Measurements from ENCODE around the gene MLC1. TPM values are rescaled to one million over a fixed set of nuclear protein-coding genes. Genes with fewer than 3 reads are reported as not detected.

The MLC1 gene
- total RNA-seq, 2 experiments from 2014 or later, result 0.16 TPM; not detected in 1

DNA sequence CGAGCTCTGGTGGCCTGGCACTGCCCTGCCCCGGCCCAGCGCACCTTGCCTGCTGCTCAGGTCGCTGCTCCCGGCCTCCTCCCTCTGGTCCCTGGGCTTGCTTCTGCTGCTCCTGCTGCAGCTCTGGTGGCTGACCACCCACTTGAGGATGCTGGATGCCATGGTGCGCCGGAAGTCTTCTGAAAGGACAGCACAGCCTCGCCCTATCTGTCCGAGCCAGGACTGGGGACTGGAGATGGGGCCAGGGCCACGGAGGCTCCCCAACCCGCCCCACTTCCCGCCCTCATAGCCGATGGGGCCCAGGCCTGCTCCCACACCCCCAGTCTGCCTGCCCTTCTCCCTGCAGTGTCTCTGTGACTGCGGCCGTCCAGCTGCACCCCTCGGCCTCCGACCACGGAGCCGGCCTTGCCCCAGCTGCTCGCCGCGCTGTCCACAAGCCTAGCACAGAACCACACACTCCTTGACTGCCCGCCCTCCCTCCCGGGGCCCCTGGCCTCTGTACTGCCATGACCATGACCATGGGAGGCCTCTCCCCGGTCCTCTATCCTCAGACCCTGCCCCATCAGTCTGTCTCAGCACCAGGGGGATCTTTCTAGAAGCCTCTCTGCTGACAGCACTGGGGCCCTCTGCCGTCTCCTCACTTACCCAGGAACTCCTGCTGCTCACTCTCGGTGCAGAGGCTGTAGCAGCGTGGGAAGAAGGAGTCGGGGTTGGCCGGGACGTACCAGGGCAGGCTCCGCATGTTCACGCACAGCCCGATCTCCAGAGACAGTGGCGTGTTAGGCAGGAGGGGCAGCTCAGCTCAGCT is 39.8 kb downstream of the MLC1 start:
- Histone ChIP-seq H3K9me3 (ENCODE audit: low read length) (no peaks in the 10 kb centered on the region), H3K36me3 (ENCODE audit: insufficient read depth, low read length) (no peaks in the 10 kb centered on the region), H3K4me1 (ENCODE audit: insufficient read depth, low read length, poor library complexity, severe bottlenecking) (no peaks in the 10 kb centered on the region), H3K4me3 (ENCODE audit: low read depth, low read length, poor library complexity, severe bottlenecking) (no peak overlapping the region), H3K27ac (ENCODE audit: low read depth, low read length, poor library complexity, severe bottlenecking) (no peak overlapping the region), H3K9me2 (ENCODE audit: insufficient read depth, low read length) (no peaks in the 10 kb centered on the region), H3K79me2 (ENCODE audit: insufficient read depth, low read depth, low read length) (no peaks in the 10 kb centered on the region), H2AFZ (ENCODE audit: low read length) (no peak overlapping the region), H3K4me2 (ENCODE audit: low read length) (no peak overlapping the region), H4K20me1 (ENCODE audit: insufficient read depth, low read length) (no peaks in the 10 kb centered on the region)
- no peak for DNase-seq (ENCODE audit: low spot score)
- TF ChIP-seq, protein P1, sequence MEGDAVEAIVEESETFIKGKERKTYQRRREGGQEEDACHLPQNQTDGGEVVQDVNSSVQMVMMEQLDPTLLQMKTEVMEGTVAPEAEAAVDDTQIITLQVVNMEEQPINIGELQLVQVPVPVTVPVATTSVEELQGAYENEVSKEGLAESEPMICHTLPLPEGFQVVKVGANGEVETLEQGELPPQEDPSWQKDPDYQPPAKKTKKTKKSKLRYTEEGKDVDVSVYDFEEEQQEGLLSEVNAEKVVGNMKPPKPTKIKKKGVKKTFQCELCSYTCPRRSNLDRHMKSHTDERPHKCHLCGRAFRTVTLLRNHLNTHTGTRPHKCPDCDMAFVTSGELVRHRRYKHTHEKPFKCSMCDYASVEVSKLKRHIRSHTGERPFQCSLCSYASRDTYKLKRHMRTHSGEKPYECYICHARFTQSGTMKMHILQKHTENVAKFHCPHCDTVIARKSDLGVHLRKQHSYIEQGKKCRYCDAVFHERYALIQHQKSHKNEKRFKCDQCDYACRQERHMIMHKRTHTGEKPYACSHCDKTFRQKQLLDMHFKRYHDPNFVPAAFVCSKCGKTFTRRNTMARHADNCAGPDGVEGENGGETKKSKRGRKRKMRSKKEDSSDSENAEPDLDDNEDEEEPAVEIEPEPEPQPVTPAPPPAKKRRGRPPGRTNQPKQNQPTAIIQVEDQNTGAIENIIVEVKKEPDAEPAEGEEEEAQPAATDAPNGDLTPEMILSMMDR (conservative IDR thresholded peaks at IDR 0.05; ENCODE audit: low read length), result no peak
- no peak for TF ChIP-seq EZH2phosphoT487 (IDR thresholded peaks at IDR 0.05; ENCODE audit: borderline replicate concordance, low read depth, low read length)
- no TSS peak for BruUV-seq (replicated peaks)
- ChIA-PET CTCF (ENCODE audit: unreplicated experiment) (no interaction called here), POLR2A (interaction anchor here (0.6 kb wide), 1 partner anchor 178 kb away, joined by 3 read pairs; no protein-coding TSS in a partner anchor)
- intact Hi-C loops (cut with micrococcal nuclease; ENCODE audit: unreplicated experiment), result no loop called here

DNA sequence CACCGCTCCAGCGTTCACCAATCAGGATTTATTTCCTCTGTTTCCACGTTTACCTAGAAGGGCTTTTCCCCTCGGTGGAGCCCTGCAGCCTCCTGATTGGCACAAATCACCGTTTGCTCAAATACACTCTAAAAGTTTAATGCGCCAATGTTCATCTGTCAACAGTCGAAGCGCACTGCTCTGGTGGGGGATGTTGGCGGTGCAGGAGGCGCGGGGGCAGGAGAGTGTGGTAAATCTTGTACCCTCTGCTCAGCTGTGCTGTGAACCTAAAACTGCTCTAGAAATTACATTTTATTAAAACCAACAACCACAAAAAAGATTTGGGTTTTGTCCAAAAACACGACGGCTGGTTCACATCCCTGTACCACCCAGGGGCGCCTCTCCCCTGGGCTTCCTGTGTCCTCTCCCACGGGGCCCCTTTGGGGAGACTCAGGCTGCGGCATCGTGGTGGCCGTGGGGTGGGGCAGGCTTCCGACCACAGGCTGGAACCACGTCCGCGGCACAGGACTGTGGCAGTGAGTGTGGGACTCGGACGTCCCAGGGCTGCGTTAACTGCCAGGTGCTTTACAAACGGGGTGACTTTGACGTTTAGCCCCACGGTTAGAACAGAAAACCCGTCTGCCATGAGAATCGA is 40.6 kb downstream of the MLC1 start:
- CTCF ChIA-PET (ENCODE audit: unreplicated experiment), result no interaction called here
- H3K4me3 ChIP-seq (ENCODE audit: low read depth, low read length, poor library complexity, severe bottlenecking), result no peak overlapping the region
- H3K36me3 ChIP-seq (ENCODE audit: insufficient read depth, low read length), result no peaks in the 10 kb centered on the region
- BruUV-seq (replicated peaks), result no TSS peak
- H3K9me2 ChIP-seq (ENCODE audit: insufficient read depth, low read length), result no peaks in the 10 kb centered on the region
- DNase-seq (ENCODE audit: low spot score), result no peak
- TF ChIP-seq, protein P1 (conservative IDR thresholded peaks at IDR 0.05; ENCODE audit: low read length), result no peak
- TF ChIP-seq EZH2phosphoT487 (IDR thresholded peaks at IDR 0.05; ENCODE audit: borderline replicate concordance, low read depth, low read length), result no peak
- POLR2A ChIA-PET, result no interaction called here
- H3K79me2 ChIP-seq (ENCODE audit: insufficient read depth, low read depth, low read length), result no peaks in the 10 kb centered on the region
- no peak overlapping the region for H3K4me2 ChIP-seq (ENCODE audit: low read length)
- no peaks in the 10 kb centered on the region for H3K4me1 ChIP-seq (ENCODE audit: insufficient read depth, low read length, poor library complexity, severe bottlenecking)
- intact Hi-C loops (cut with micrococcal nuclease; ENCODE audit: unreplicated experiment), result no loop called here
- no peak overlapping the region for H3K27ac ChIP-seq (ENCODE audit: low read depth, low read length, poor library complexity, severe bottlenecking)
- H3K9me3 ChIP-seq (ENCODE audit: low read length), result no peaks in the 10 kb centered on the region
- H2AFZ ChIP-seq (ENCODE audit: low read length), result no peak overlapping the region
- no peaks in the 10 kb centered on the region for H4K20me1 ChIP-seq (ENCODE audit: insufficient read depth, low read length)

All from OCI-LY7 (cell line).